ENCODE data around the gene LDLR. TPM values are rescaled to one million over a fixed set of nuclear protein-coding genes. Genes with fewer than 3 reads are reported as not detected.
A peak's percentile ranks its signal among the peaks of the same experiment; 100 is the strongest.

LDLR gene
- total RNA-seq, 3 donors from 2014 or later (not counting 1 experiment from before 2014, with no cell fraction given) = 84.7 to 172 (median 112) TPM

DNA sequence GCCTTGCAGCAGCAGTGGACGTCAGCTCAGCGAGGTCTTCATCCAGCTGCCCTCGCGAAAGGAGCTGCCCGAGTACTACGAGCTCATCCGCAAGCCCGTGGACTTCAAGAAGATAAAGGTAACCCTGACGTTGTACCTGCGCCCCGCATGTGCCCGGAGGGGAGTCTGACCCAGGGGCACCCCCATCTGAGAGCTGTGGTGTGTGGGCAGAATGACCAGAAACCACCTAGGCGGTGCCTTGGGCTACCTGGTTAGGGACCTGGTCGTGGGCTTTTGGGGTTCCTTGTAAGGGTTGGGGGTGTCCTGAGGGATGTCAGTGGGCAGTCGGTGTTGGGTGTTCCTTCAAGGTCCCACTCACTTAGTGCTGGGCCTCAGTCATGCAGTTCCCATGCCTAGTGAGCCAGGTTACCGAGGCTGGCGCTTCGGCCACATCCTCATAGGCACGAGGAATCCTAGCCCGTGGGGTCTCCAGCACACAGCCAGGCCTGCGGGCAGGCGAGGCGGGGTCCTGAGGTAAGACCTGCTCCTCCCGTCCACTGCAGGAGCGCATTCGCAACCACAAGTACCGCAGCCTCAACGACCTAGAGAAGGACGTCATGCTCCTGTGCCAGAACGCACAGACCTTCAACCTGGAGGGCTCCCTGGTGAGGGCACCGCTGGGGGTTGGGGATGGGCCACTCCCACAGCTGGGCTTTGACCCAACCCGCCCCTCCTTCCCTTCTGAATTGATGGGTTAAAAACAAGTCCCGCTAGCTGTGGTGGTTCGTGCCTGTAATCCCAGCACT, 30.8 kb upstream of the LDLR start:
- intact Hi-C loops (cut with micrococcal nuclease) = no loop called here
- ATAC-seq (no peak), DNase-seq (no peak)
- H3K9me3 Mint-ChIP-seq = no peaks in the 10 kb centered on the region
- H3K4me3 ChIP-seq (ENCODE audit: low read length) = no peak overlapping the region
- no peaks in the 10 kb centered on the region for H3K9me3 ChIP-seq (ENCODE audit: control insufficient read depth, insufficient read depth, low read length)
- no peaks in the 10 kb centered on the region for H3K36me3 Mint-ChIP-seq
- H3K4me1 Mint-ChIP-seq = no peaks in the 10 kb centered on the region
- TF ChIP-seq, protein P1, sequence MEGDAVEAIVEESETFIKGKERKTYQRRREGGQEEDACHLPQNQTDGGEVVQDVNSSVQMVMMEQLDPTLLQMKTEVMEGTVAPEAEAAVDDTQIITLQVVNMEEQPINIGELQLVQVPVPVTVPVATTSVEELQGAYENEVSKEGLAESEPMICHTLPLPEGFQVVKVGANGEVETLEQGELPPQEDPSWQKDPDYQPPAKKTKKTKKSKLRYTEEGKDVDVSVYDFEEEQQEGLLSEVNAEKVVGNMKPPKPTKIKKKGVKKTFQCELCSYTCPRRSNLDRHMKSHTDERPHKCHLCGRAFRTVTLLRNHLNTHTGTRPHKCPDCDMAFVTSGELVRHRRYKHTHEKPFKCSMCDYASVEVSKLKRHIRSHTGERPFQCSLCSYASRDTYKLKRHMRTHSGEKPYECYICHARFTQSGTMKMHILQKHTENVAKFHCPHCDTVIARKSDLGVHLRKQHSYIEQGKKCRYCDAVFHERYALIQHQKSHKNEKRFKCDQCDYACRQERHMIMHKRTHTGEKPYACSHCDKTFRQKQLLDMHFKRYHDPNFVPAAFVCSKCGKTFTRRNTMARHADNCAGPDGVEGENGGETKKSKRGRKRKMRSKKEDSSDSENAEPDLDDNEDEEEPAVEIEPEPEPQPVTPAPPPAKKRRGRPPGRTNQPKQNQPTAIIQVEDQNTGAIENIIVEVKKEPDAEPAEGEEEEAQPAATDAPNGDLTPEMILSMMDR (IDR thresholded peaks at IDR 0.05) = no peak
- H3K36me3 ChIP-seq (ENCODE audit: control insufficient read depth, insufficient read depth, low read length) = peaks cover 19% of the 10 kb centered on the region
- WGBS (ENCODE audit: insufficient coverage) = 95% methylated on average over 34 of the region's 34 CpGs
- H3K27me3 ChIP-seq (ENCODE audit: control insufficient read depth, insufficient read depth, low read length) = no peaks in the 10 kb centered on the region
- H3K4me3 Mint-ChIP-seq = no peak overlapping the region
- no peak overlapping the region for H3K27ac Mint-ChIP-seq
- H3K4me1 ChIP-seq (ENCODE audit: control insufficient read depth, insufficient read depth, low read length) = no peaks in the 10 kb centered on the region
- no peaks in the 10 kb centered on the region for H3K27me3 Mint-ChIP-seq (ENCODE audit: low read depth in 2 of 2)
- no peak overlapping the region for H3K27ac ChIP-seq (ENCODE audit: low read length)

DNA sequence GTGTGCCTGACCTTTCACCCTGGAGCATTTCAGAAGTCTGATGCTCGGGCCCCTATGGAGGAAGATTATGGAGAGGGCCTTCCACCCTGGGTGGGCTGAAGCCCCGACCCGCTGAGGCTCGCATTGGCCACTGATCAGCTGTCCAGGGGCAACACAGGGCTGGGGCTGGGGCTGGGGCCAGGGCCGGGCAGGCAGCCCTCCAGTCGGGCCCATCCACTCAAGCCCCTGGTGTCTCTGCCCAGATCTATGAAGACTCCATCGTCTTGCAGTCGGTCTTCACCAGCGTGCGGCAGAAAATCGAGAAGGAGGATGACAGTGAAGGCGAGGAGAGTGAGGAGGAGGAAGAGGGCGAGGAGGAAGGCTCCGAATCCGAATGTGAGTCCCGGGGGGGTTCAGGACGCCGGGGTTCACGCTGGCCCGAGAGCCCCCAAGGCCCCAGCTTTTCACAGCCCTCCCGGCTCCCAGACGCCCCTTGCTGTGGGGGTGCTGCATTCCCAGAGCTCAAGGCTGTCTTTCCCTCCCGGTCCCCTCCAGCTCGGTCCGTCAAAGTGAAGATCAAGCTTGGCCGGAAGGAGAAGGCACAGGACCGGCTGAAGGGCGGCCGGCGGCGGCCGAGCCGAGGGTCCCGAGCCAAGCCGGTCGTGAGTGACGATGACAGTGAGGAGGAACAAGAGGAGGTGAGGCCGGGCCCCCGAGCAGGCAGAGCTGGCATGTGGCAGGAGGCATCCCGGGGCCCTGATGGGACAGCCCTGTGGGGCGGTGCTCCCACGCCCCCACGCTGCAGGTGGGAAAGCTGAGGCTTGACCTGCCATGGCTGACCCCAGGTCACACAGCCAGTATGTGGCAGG, 29.5 kb upstream of the LDLR start:
- Histone ChIP-seq H3K4me3 (ENCODE audit: low read length) (no peak overlapping the region), H3K4me1 (ENCODE audit: control insufficient read depth, insufficient read depth, low read length) (no peaks in the 10 kb centered on the region), H3K9me3 (ENCODE audit: control insufficient read depth, insufficient read depth, low read length) (no peaks in the 10 kb centered on the region), H3K27me3 (ENCODE audit: control insufficient read depth, insufficient read depth, low read length) (no peaks in the 10 kb centered on the region), H3K36me3 (ENCODE audit: control insufficient read depth, insufficient read depth, low read length) (peaks cover 19% of the 10 kb centered on the region), H3K27ac (ENCODE audit: low read length) (no peak overlapping the region)
- intact Hi-C loops (cut with micrococcal nuclease) = no loop called here
- no peak overlapping the region for H3K4me3 Mint-ChIP-seq
- 98% methylated on average over 43 of the region's 43 CpGs for WGBS (ENCODE audit: insufficient coverage)
- H3K27ac Mint-ChIP-seq = peak overlapping the region in 1 of 2 donors; percentile 32
- no peak for DNase-seq
- H3K9me3 Mint-ChIP-seq = no peaks in the 10 kb centered on the region
- no peaks in the 10 kb centered on the region for H3K4me1 Mint-ChIP-seq
- TF ChIP-seq, protein P1 (IDR thresholded peaks at IDR 0.05) = no peak
- no peaks in the 10 kb centered on the region for H3K36me3 Mint-ChIP-seq
- no peaks in the 10 kb centered on the region for H3K27me3 Mint-ChIP-seq (ENCODE audit: low read depth in 2 of 2)
- no peak for ATAC-seq

DNA sequence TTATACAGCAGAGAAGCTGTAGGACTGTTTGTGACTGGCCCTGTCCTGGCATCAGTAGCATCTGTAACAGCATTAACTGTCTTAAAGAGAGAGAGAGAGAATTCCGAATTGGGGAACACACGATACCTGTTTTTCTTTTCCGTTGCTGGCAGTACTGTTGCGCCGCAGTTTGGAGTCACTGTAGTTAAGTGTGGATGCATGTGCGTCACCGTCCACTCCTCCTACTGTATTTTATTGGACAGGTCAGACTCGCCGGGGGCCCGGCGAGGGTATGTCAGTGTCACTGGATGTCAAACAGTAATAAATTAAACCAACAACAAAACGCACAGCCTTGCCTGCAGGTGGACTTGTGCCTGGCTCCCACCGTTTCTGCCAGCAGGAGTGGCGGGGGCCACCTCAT, 27.3 kb upstream of the LDLR start:
- no peak overlapping the region for H3K4me3 Mint-ChIP-seq
- Histone ChIP-seq H3K27me3 (ENCODE audit: control insufficient read depth, insufficient read depth, low read length) (no peaks in the 10 kb centered on the region), H3K36me3 (ENCODE audit: control insufficient read depth, insufficient read depth, low read length) (peaks cover 14% of the 10 kb centered on the region), H3K27ac (ENCODE audit: low read length) (no peak overlapping the region), H3K9me3 (ENCODE audit: control insufficient read depth, insufficient read depth, low read length) (no peaks in the 10 kb centered on the region), H3K4me3 (ENCODE audit: low read length) (no peak overlapping the region), H3K4me1 (ENCODE audit: control insufficient read depth, insufficient read depth, low read length) (no peaks in the 10 kb centered on the region)
- H3K27ac Mint-ChIP-seq = no peak overlapping the region
- TF ChIP-seq, protein P1 (IDR thresholded peaks at IDR 0.05) = no peak
- no peaks in the 10 kb centered on the region for H3K9me3 Mint-ChIP-seq
- no peaks in the 10 kb centered on the region for H3K27me3 Mint-ChIP-seq (ENCODE audit: low read depth in 2 of 2)
- no peaks in the 10 kb centered on the region for H3K36me3 Mint-ChIP-seq
- no peaks in the 10 kb centered on the region for H3K4me1 Mint-ChIP-seq
- DNase-seq (no peak), ATAC-seq (no peak)
- intact Hi-C loops (cut with micrococcal nuclease) = no loop called here
- WGBS (ENCODE audit: insufficient coverage) = 96% methylated on average over 14 of the region's 14 CpGs
